HCT116 (cell line): Measurements from ENCODE around the gene ADCK2. TPM values are rescaled to one million over a fixed set of nuclear protein-coding genes. Genes with fewer than 3 reads are reported as not detected.

Experiments used
- ATAC-seq: fragments of 200-7000 bp; cut with Tn5 transposase; 2 replicates; pipeline ENCODE4 v1.9.1; 2020; ENCODE audit warnings: mild to moderate bottlenecking, moderate library complexity
- BruUV-seq: library from RNA; stranded (reverse); fragments of 400-500 nt; replicated peaks from 2 replicates; lab custom pipeline; 2021; lab: Mats Ljungman, UMichigan
- CTCF ChIA-PET: fragments of 300-600 bp; sonication (Branson Sonifier 250); formaldehyde crosslinking; loops from one replicate; lab custom pipeline; 2021; ENCODE audit warnings: antibody characterized with exemption; lab: Charles Lee
- POLR2A ChIA-PET: fragments of 300-600, 350-600 bp; sonication (Branson Sonifier 250); formaldehyde crosslinking; loops from one replicate; lab custom pipeline; 2021; ENCODE audit warnings: antibody characterized with exemption; lab: Charles Lee
- RAD21 ChIA-PET, 2 experiments: fragments of 300-600 bp; sonication (Branson Sonifier 250); formaldehyde crosslinking; loops; one replicate each; lab custom pipeline; 2023; ENCODE audit warnings: low total read pairs in 2 of 2; ENCODE audit not compliant: uncharacterized antibody in 2 of 2, unreplicated experiment in 2 of 2, low non-redundant PET in 1 of 2; lab: Charles Lee
- DNase-seq: peaks from one replicate; pipeline ENCODE4 v3.0.0-alpha.2; 2010; ENCODE audit warnings: low read depth, low spot score
- H2AFZ ChIP-seq: fragments of 200-600 bp; shearing (Covaris generic), sonication (generic); 2 replicates; pipeline ENCODE4 v1.6.1; 2017; ENCODE audit warnings: low read depth, mixed run types, mixed read lengths, antibody characterized with exemption, low read length; ENCODE audit not compliant: poor library complexity, severe bottlenecking
- H3K27ac ChIP-seq: 2 replicates; pipeline ENCODE4 v1.5.1; 2012; ENCODE audit warnings: low read depth, low read length
- H3K27me3 ChIP-seq: fragments of 200-600 bp; sonication (generic); 2 replicates; pipeline ENCODE4 v1.6.1; 2016; ENCODE audit warnings: mixed run types, low read length, mixed read lengths; ENCODE audit not compliant: insufficient read depth
- H3K36me3 ChIP-seq, 2 experiments: fragments of 200-500 bp in 1 of 2; fragments of 200-600 bp in 1 of 2; sonication (Bioruptor generic) in 1 of 2; sonication (generic) in 1 of 2; 2 replicates each; pipeline versions ENCODE4 v1.5.1 to v1.6.1; 2014 to 2016; ENCODE audit warnings: low read length in 2 of 2, inconsistent platforms in 1 of 2, mixed read lengths in 1 of 2, mixed run types in 1 of 2; ENCODE audit not compliant: insufficient read depth in 2 of 2, control insufficient read depth in 1 of 2
- H3K4me1 ChIP-seq, 2 experiments: fragments of 200-600 bp in 1 of 2; sonication (generic) in 1 of 2; 2 replicates each; pipeline versions ENCODE4 v1.5.1 to v1.6.1; 2012 to 2017; ENCODE audit warnings: low read length in 2 of 2, inconsistent platforms in 1 of 2, mild to moderate bottlenecking in 1 of 2, mixed read lengths in 1 of 2, mixed run types in 1 of 2, moderate library complexity in 1 of 2; ENCODE audit not compliant: insufficient read depth in 2 of 2, control insufficient read depth in 1 of 2
- H3K4me2 ChIP-seq: fragments of 200-600 bp; sonication (generic); 2 replicates; pipeline ENCODE4 v1.6.1; 2017; ENCODE audit warnings: mixed run types, low read length, mixed read lengths
- H3K4me3 ChIP-seq, 2 experiments: fragments of 200-600 bp in 1 of 2; sonication (generic) in 1 of 2; replicated peaks in 1 of 2; 2 replicates each; pipeline ENCODE4 v1.5.1; 2011 to 2016; ENCODE audit warnings: low read length in 2 of 2, control low read depth in 1 of 2, low read depth in 1 of 2, mild to moderate bottlenecking in 1 of 2, mixed read lengths in 1 of 2, mixed run types in 1 of 2
- H3K79me2 ChIP-seq: fragments of 200-600 bp; sonication (generic); 2 replicates; pipeline ENCODE4 v1.6.1; 2017; ENCODE audit warnings: mild to moderate bottlenecking, mixed run types, low read length, moderate library complexity, mixed read lengths; ENCODE audit not compliant: insufficient read depth
- H3K9ac ChIP-seq: fragments of 200-600 bp; sonication (generic); 2 replicates; pipeline ENCODE4 v1.6.1; 2016; ENCODE audit warnings: low read length, mixed read lengths
- H3K9me2 ChIP-seq: fragments of 200-600 bp; sonication (generic), shearing (Covaris generic); 2 replicates; pipeline ENCODE4 v1.6.1; 2017; ENCODE audit warnings: mixed run types, mild to moderate bottlenecking, moderate library complexity; ENCODE audit not compliant: insufficient read depth
- H3K9me3 ChIP-seq, 2 experiments: fragments of 200-500 bp in 1 of 2; fragments of 200-600 bp in 1 of 2; sonication (Bioruptor generic) in 1 of 2; sonication (generic) in 1 of 2; 2 replicates each; pipeline ENCODE4 v1.6.1; 2014 to 2017; ENCODE audit warnings: low read length in 2 of 2, mixed read lengths in 2 of 2, inconsistent platforms in 1 of 2, low read depth in 1 of 2, mild to moderate bottlenecking in 1 of 2, mixed run types in 1 of 2, moderate library complexity in 1 of 2; ENCODE audit not compliant: control insufficient read depth in 1 of 2, insufficient read depth in 1 of 2
- H4K20me1 ChIP-seq: fragments of 200-600 bp; sonication (generic), shearing (Covaris generic); 2 replicates; pipeline ENCODE4 v1.6.1; 2017; ENCODE audit warnings: mixed run types, mild to moderate bottlenecking, moderate library complexity; ENCODE audit not compliant: insufficient read depth
- ATF3 ChIP-seq: IDR thresholded peaks from 2 replicates; pipeline ENCODE4 v1.6.1; 2012
- CBX3 ChIP-seq: IDR thresholded peaks from 2 replicates; pipeline ENCODE4 v1.6.1; 2012; ENCODE audit warnings: low read depth
- CEBPB ChIP-seq: IDR thresholded peaks from 2 replicates; pipeline ENCODE4 v1.6.1; 2012; ENCODE audit warnings: low read depth
- CTCF ChIP-seq, 3 experiments: fragments of 200-600 bp in 1 of 3; sonication (generic) in 1 of 3; IDR thresholded peaks in 2 of 3; conservative IDR thresholded peaks in 1 of 3; 2 replicates each; pipeline ENCODE4 v1.5.1; 2012 to 2017; ENCODE audit warnings: low read depth in 2 of 3, low read length in 2 of 3, antibody characterized with exemption in 1 of 3, borderline replicate concordance in 1 of 3, control low read depth in 1 of 3, mild to moderate bottlenecking in 1 of 3, mixed read lengths in 1 of 3, mixed run types in 1 of 3, moderate library complexity in 1 of 3; ENCODE audit not compliant: insufficient read depth in 1 of 3
- EGR1 ChIP-seq: IDR thresholded peaks from 2 replicates; pipeline ENCODE4 v1.6.1; 2012; ENCODE audit warnings: low read depth
- ELF1 ChIP-seq: IDR thresholded peaks from 2 replicates; pipeline ENCODE4 v1.6.1; 2012; ENCODE audit warnings: low read depth, borderline replicate concordance
- EZH2 ChIP-seq: fragments of 200-600 bp; sonication (generic); IDR thresholded peaks from 2 replicates; pipeline ENCODE4 v1.6.1; 2017; ENCODE audit warnings: antibody characterized with exemption, mixed run types
- EZH2phosphoT487 ChIP-seq: fragments of 200-600 bp; IDR thresholded peaks from 2 replicates; pipeline ENCODE4 v1.6.1; 2018; ENCODE audit warnings: antibody characterized with exemption, borderline replicate concordance
- FOSL1 ChIP-seq: IDR thresholded peaks from 2 replicates; pipeline ENCODE4 v1.6.1; 2012; ENCODE audit warnings: low read depth
- JUND ChIP-seq: IDR thresholded peaks from 2 replicates; pipeline ENCODE4 v1.6.1; 2012
- POLR2A ChIP-seq: IDR thresholded peaks from 2 replicates; pipeline ENCODE4 v1.7.0; 2011; ENCODE audit warnings: borderline replicate concordance; ENCODE audit not compliant: insufficient read depth, insufficient read length; ENCODE audit errors: extremely low read depth
- POLR2AphosphoS5 ChIP-seq: IDR thresholded peaks from 2 replicates; pipeline ENCODE4 v1.6.1; 2011; ENCODE audit warnings: mild to moderate bottlenecking, low read depth, low read length, moderate library complexity
- RAD21 ChIP-seq: IDR thresholded peaks from 2 replicates; pipeline ENCODE4 v1.6.1; 2012; ENCODE audit warnings: low read depth, mild to moderate bottlenecking
- SIN3A ChIP-seq: IDR thresholded peaks from 2 replicates; pipeline ENCODE4 v1.6.1; 2012; ENCODE audit warnings: low read depth
- SRF ChIP-seq: IDR thresholded peaks from 2 replicates; pipeline ENCODE4 v1.6.1; 2012; ENCODE audit warnings: low read depth
- TCF7L2 ChIP-seq: IDR thresholded peaks from 2 replicates; pipeline ENCODE4 v1.7.0; 2011; ENCODE audit warnings: borderline replicate concordance, inconsistent platforms; ENCODE audit not compliant: insufficient read depth, insufficient read length; ENCODE audit errors: extremely low read depth
- YY1 ChIP-seq: IDR thresholded peaks from 2 replicates; pipeline ENCODE4 v1.6.1; 2011; ENCODE audit warnings: low read length, low read depth, moderate library complexity, mild to moderate bottlenecking; ENCODE audit not compliant: insufficient replicate concordance; ENCODE audit errors: extremely low read depth
- ZFX ChIP-seq: fragments of 450-650 bp; IDR thresholded peaks from 2 replicates; pipeline ENCODE4 v1.6.1; 2017
- ZNF274 ChIP-seq: fragments of 200-500 bp; sonication (Bioruptor generic); IDR thresholded peaks from 2 replicates; pipeline ENCODE4 v1.6.1; 2014; ENCODE audit warnings: mild to moderate bottlenecking, low read depth, low read length, inconsistent platforms
- intact Hi-C: fragments of 100-400 bp; cut with micrococcal nuclease; formaldehyde crosslinking; loops from 2 replicates; pipeline ENCODE4 v1.10.0; 2022
- total RNA-seq: library from RNA; stranded (reverse); gene quantifications from one replicate; pipeline ENCODE4 v1.2.1, GENCODE V29; 2021; ENCODE audit not compliant: unreplicated experiment
- TF ChIP-seq, protein P1 (sequence below): IDR thresholded peaks from 2 replicates; pipeline ENCODE4 v1.6.1; 2011; ENCODE audit warnings: mild to moderate bottlenecking, low read length, moderate library complexity; ENCODE audit not compliant: insufficient replicate concordance; ENCODE audit errors: extremely low read depth

Gene ADCK2
- total RNA-seq, 1 experiment from 2014 or later = 16.9 TPM

- no peaks in the 10 kb centered on the region for H3K27me3 ChIP-seq
- DNase-seq (no peak), ATAC-seq (no peak)
- no peaks in the 10 kb centered on the region for H3K9me3 ChIP-seq
- no peaks in the 10 kb centered on the region for H3K4me1 ChIP-seq
- H3K36me3 ChIP-seq = peaks cover 8% of the 10 kb centered on the region in 2 experiments; a peak in 2 of 4 replicates
- H3K9ac ChIP-seq = no peak overlapping the region
- BruUV-seq = no TSS peak
- ChIA-PET POLR2A (no interaction called here), CTCF (no interaction called here), RAD21 (no interaction called here)
- H3K4me3 ChIP-seq = no peak overlapping the region
- intact Hi-C loops = no loop called here
- peaks cover 46% of the 10 kb centered on the region for H3K79me2 ChIP-seq
- no peak for TF ChIP-seq RAD21
- TF ChIP-seq EGR1 = no peak
- no peak for TF ChIP-seq SIN3A
- TF ChIP-seq ZFX = no peak
- no peak for TF ChIP-seq EZH2phosphoT487
- no peak for TF ChIP-seq ZNF274
- no peak for TF ChIP-seq CTCF (IDR thresholded peaks at IDR 0.05 in 2 of 3, conservative IDR thresholded peaks at IDR 0.05 in 1 of 3; ENCODE audit: borderline replicate concordance in 1 of 3, insufficient read depth in 1 of 3, low read depth in 2 of 3, low read length in 2 of 3)
- no peak for TF ChIP-seq EZH2
- no peak for TF ChIP-seq FOSL1
- no peak for TF ChIP-seq JUND
- TF ChIP-seq SRF = no peak
- TF ChIP-seq TCF7L2 = no peak
- no peak for TF ChIP-seq ATF3
- TF ChIP-seq, protein P1, sequence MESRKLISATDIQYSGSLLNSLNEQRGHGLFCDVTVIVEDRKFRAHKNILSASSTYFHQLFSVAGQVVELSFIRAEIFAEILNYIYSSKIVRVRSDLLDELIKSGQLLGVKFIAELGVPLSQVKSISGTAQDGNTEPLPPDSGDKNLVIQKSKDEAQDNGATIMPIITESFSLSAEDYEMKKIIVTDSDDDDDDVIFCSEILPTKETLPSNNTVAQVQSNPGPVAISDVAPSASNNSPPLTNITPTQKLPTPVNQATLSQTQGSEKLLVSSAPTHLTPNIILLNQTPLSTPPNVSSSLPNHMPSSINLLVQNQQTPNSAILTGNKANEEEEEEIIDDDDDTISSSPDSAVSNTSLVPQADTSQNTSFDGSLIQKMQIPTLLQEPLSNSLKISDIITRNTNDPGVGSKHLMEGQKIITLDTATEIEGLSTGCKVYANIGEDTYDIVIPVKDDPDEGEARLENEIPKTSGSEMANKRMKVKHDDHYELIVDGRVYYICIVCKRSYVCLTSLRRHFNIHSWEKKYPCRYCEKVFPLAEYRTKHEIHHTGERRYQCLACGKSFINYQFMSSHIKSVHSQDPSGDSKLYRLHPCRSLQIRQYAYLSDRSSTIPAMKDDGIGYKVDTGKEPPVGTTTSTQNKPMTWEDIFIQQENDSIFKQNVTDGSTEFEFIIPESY = no peak
- TF ChIP-seq CBX3 = no peak
- TF ChIP-seq POLR2AphosphoS5 = no peak
- TF ChIP-seq CEBPB = no peak
- TF ChIP-seq YY1 = no peak
- no peak for TF ChIP-seq ELF1
- no peak for TF ChIP-seq POLR2A
- H4K20me1 ChIP-seq = no peaks in the 10 kb centered on the region
- no peaks in the 10 kb centered on the region for H3K9me2 ChIP-seq
- no peak overlapping the region for H3K27ac ChIP-seq
- H2AFZ ChIP-seq = no peak overlapping the region
- H3K4me2 ChIP-seq = no peak overlapping the region
These were observed 31.5 kb downstream of the ADCK2 start for GRCh38 chr7:140704205-140704604.
